Small intestine (tissue), 7 donors: ENCODE measurements around the gene CNPY2. TPM values are rescaled to one million over a fixed set of nuclear protein-coding genes. Genes with fewer than 3 reads are reported as not detected.
A peak's percentile ranks its signal among the peaks of the same experiment; 100 is the strongest.
"Not testable (repeated sequence)": the region's sequence is repeated elsewhere in the genome, so short reads cannot be mapped to it uniquely, and the experiment has no call there.

ENCODE experiments used
- DNase-seq, 2 donors: peaks; one replicate each; pipeline versions ENCODE4 v3.0.0 to v3.0.0-alpha.2; 2013
- FAIRE-seq: peaks from 2 replicates; lab custom pipeline; 2012; peaks lifted over from hg19 to GRCh38; lab: Jason Lieb, UNC
- H3K27ac ChIP-seq, 3 donors: one replicate each; pipeline ENCODE4 v1.5.1; 2013; ENCODE audit warnings: low read length in 2 of 3, mild to moderate bottlenecking in 2 of 3, control low read depth in 1 of 3, inconsistent platforms in 1 of 3, low read depth in 1 of 3, moderate library complexity in 1 of 3
- H3K27me3 ChIP-seq, 3 donors: one replicate each; pipeline ENCODE4 v1.6.1; 2013; ENCODE audit warnings: low read length in 3 of 3, inconsistent platforms in 1 of 3; ENCODE audit not compliant: control insufficient read depth in 3 of 3, insufficient read depth in 3 of 3
- H3K36me3 ChIP-seq, 3 donors: one replicate each; pipeline ENCODE4 v1.6.1; 2013; ENCODE audit warnings: low read length in 3 of 3, inconsistent platforms in 1 of 3, low read depth in 1 of 3, mild to moderate bottlenecking in 1 of 3, moderate library complexity in 1 of 3; ENCODE audit not compliant: control insufficient read depth in 3 of 3, insufficient read depth in 2 of 3
- H3K4me1 ChIP-seq, 3 donors: one replicate each; pipeline ENCODE4 v1.6.1; 2013; ENCODE audit warnings: low read length in 2 of 3, inconsistent platforms in 1 of 3, low read depth in 1 of 3, mild to moderate bottlenecking in 1 of 3, moderate library complexity in 1 of 3; ENCODE audit not compliant: control insufficient read depth in 3 of 3, insufficient read depth in 2 of 3
- H3K4me3 ChIP-seq, 3 donors: one replicate each; pipeline ENCODE4 v1.5.1; 2013; ENCODE audit warnings: low read length in 3 of 3, control low read depth in 1 of 3, inconsistent platforms in 1 of 3, low read depth in 1 of 3, mild to moderate bottlenecking in 1 of 3, moderate library complexity in 1 of 3
- H3K9me3 ChIP-seq, 2 donors: one replicate each; pipeline ENCODE4 v1.6.1; 2013; ENCODE audit warnings: low read depth in 1 of 2, low read length in 1 of 2; ENCODE audit not compliant: control insufficient read depth in 2 of 2, insufficient read depth in 1 of 2
- WGBS, 3 donors: extraction: QIAGEN DNeasy Blood & Tissue Kit; methylation state at CpG; one replicate each; pipeline ENCODE4 v1.1.7; 2013; 5-methylcytosine and 5-hydroxymethylcytosine counted together
- polyA plus RNA-seq, 4 donors: library from polyadenylated mRNA; stranded (reverse) in 3 of 4; unstranded in 1 of 4; fragments of 200-250 nt in 3 of 4; fragments of 120-200 nt in 1 of 4; gene quantifications; one replicate each; pipeline versions ENCODE4 v1.2.1 to v1.2.3, GENCODE V29; 2013
- donor health status: healthy with polysubstance abuse.
- donor health status: control.
- donor health status: control.
- donor health status: Bipolar disorder and iron deficiency.
- donor health status: healthy.

CNPY2 gene
- polyA plus RNA-seq, 4 donors, result 80.0 to 195 (median 134) TPM

DNA sequence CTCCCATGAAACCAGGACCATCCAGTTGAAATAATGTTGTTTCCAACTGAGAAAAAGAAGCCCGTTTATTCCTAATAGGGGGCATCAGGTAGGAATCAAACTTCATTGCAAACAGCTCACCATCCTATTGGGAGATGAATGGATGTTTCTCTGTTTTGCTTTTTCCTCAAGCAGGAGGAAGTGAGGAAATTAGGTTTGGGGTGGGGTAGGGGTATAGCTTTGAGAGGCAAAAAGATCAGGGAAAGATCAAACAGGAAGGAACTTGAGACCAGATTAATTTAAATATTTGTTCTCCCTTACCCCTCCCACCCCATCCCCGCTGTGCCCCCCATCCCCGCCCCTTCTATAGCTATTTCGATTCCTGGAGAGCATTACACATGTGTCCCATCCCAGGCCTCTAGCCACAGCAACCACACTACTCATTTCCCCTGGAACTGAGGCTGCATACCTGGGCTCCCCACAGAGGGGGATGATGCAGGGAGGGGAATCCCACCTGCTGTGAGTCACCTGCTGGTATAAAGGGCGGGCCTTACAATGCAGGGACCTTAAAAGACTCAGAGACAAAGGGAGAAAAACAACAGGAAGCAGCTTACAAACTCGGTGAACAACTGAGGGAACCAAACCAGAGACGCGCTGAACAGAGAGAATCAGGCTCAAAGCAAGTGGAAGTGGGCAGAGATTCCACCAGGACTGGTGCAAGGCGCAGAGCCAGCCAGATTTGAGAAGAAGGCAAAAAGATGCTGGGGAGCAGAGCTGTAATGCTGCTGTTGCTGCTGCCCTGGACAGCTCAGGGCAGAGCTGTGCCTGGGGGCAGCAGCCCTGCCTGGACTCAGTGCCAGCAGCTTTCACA lies 22.7 kb upstream of the CNPY2 start, which contains the start of gene IL23A:
TSS of gene IL23A (plus strand) at position 577 of the 850 bp plus-strand sequence. CDS start at position 738, 161 bp downstream.
- Histone ChIP-seq H3K36me3 (peaks cover 4 to 19% (median 9%) of the 10 kb centered on the region in 3 donors), H3K27me3 (no peaks in the 10 kb centered on the region), H3K9me3 (no peaks in the 10 kb centered on the region), H3K4me3 (no peak within 1 kb of the TSS), H3K27ac (peak within 1 kb of the TSS in 2 of 3 donors; percentile 7 to 82), H3K4me1 (peaks cover 0 to 11% (median 0%) of the 10 kb centered on the region in 3 donors)
- WGBS, 3 donors, result 38 to 61% (median 52%) methylated on average over 9 of the region's 9 CpGs
- FAIRE-seq (no peak), DNase-seq (peak in 1 of 2 donors; percentile 11)

- WGBS, 3 donors, result 85 to 92% (median 86%) methylated on average over 8 of the region's 8 CpGs
- FAIRE-seq, result no peak
- Histone ChIP-seq H3K36me3 (peaks cover 0 to 12% (median 1%) of the 10 kb centered on the region in 3 donors), H3K4me3 (no peak overlapping the region), H3K27ac (peak overlapping the region in 1 of 3 donors; percentile 15), H3K4me1 (peaks cover 0 to 15% (median 2%) of the 10 kb centered on the region in 3 donors), H3K27me3 (no peaks in the 10 kb centered on the region), H3K9me3 (no peaks in the 10 kb centered on the region)
- DNase-seq, result no peak
Measured at GRCh38 chr12:56337753-56338251, 22.0 kb upstream of the CNPY2 start.

- no peak for DNase-seq
Measured at GRCh38 chr12:56336361-56337167, 20.8 kb upstream of the CNPY2 start.

DNA sequence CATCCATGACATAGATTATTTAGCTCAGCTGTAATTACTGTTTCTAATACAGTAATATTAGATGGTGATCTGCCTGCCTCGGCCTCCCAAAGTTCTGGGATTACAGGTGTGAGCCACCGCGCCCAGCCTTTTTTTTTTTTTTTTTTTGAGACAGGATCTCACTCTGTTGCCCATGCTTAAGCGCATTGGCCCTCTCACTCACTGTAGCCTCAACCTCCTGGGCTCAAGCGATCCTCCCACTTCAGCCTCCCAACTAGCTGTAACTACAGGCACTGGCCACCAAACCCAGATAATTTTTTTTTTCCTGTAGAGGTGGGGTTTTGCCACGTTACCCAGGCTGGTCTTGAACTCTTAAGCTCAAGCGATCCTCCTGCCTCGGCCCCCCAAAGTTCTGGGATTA lies 19.7 kb upstream of the CNPY2 start:
- not testable (repeated sequence) for FAIRE-seq, H3K27ac ChIP-seq, H3K9me3 ChIP-seq, H3K36me3 ChIP-seq, DNase-seq, H3K4me3 ChIP-seq, H3K27me3 ChIP-seq
- 97 to 98% (median 97%) methylated on average over 7 to 8 of the region's 8 CpGs for WGBS, 3 donors
- H3K4me1 ChIP-seq, result peaks cover 0 to 13% (median 2%) of the 10 kb centered on the region in 3 donors

More at GRCh38 chr12:56336361-56337167, 20.8 kb upstream of the CNPY2 start:
- no peak for FAIRE-seq
- Histone ChIP-seq H3K4me3 (no peak overlapping the region), H3K9me3 (no peaks in the 10 kb centered on the region), H3K36me3 (peaks cover 0 to 9% (median 0%) of the 10 kb centered on the region in 3 donors), H3K27ac (no peak overlapping the region), H3K4me1 (peaks cover 0 to 18% (median 2%) of the 10 kb centered on the region in 3 donors), H3K27me3 (no peaks in the 10 kb centered on the region)
- 68 to 73% (median 70%) methylated on average over 8 to 9 of the region's 9 CpGs for WGBS, 3 donors

- DNase-seq (peak in 1 of 2 donors; percentile 7), FAIRE-seq (no peak)
- WGBS, 3 donors, result 2 to 6% (median 4%) methylated on average over 6 of the region's 6 CpGs
- peak overlapping the region; percentile 46 to 93 (median 85) for H3K27ac ChIP-seq
- H3K4me3 ChIP-seq, result peak overlapping the region; percentile 57 to 60 (median 60)
- peaks cover 0 to 7% (median 0%) of the 10 kb centered on the region in 3 donors for H3K36me3 ChIP-seq
- H3K4me1 ChIP-seq, result peaks cover 0 to 13% (median 2%) of the 10 kb centered on the region in 3 donors
- H3K27me3 ChIP-seq, result no peaks in the 10 kb centered on the region
- no peaks in the 10 kb centered on the region for H3K9me3 ChIP-seq
Measured at GRCh38 chr12:56334490-56334793, 18.7 kb upstream of the CNPY2 start.

- FAIRE-seq, result no peak
- Histone ChIP-seq H3K4me1 (peaks cover 0 to 13% (median 2%) of the 10 kb centered on the region in 3 donors), H3K4me3 (peak within 1 kb of the TSS; percentile 57 to 60 (median 60)), H3K27me3 (no peaks in the 10 kb centered on the region), H3K9me3 (no peaks in the 10 kb centered on the region), H3K36me3 (peaks cover 0 to 4% (median 0%) of the 10 kb centered on the region in 3 donors), H3K27ac (peak within 1 kb of the TSS; percentile 80 to 93 (median 85))
- DNase-seq, result peak; percentile 98
- 0 to 1% (median 0%) methylated on average over 45 of the region's 45 CpGs for WGBS, 3 donors
Measured at GRCh38 chr12:56333679-56334489, 18.1 kb upstream of the CNPY2 start, which contains the start of gene PAN2. Gene PAN2, minus strand, starts transcription at chr12:56334000. Its CDS starts 906 bp downstream, at chr12:56333094.

GRCh38 chr12:56333197-56333678 lies 17.4 kb upstream of the CNPY2 start:
- DNase-seq (no peak), FAIRE-seq (no peak)
- WGBS, 3 donors, result 7 to 21% (median 9%) methylated on average over 7 to 8 of the region's 8 CpGs
- H3K4me3 ChIP-seq, result peak overlapping the region; percentile 57 to 60 (median 60)
- no peaks in the 10 kb centered on the region for H3K27me3 ChIP-seq
- H3K36me3 ChIP-seq, result peaks cover 0 to 6% (median 0%) of the 10 kb centered on the region in 3 donors
- peaks cover 0 to 13% (median 2%) of the 10 kb centered on the region in 3 donors for H3K4me1 ChIP-seq
- H3K27ac ChIP-seq, result peak overlapping the region; percentile 80 to 93 (median 85)
- no peaks in the 10 kb centered on the region for H3K9me3 ChIP-seq
